Liver (tissue), 9 donors: Measurements from ENCODE around the gene NECTIN1. TPM values are rescaled to one million over a fixed set of nuclear protein-coding genes. Genes with fewer than 3 reads are reported as not detected.

Experiments
- DNase-seq: peaks from one replicate; pipeline ENCODE4 v3.0.0-alpha.2; 2017; ENCODE audit warnings: low spot score
- H3K27ac ChIP-seq, 2 donors: one replicate each; pipeline ENCODE4 v1.7.0; 2013; ENCODE audit warnings: inconsistent platforms in 2 of 2, low read length in 2 of 2, control low read depth in 1 of 2, low read depth in 1 of 2, mild to moderate bottlenecking in 1 of 2
- H3K27me3 ChIP-seq, 4 donors: one replicate each; pipeline versions ENCODE4 v1.6.1 to v1.7.0; 2013; ENCODE audit warnings: low read length in 3 of 4, inconsistent platforms in 1 of 4, mild to moderate bottlenecking in 1 of 4, moderate library complexity in 1 of 4; ENCODE audit not compliant: control insufficient read depth in 4 of 4, insufficient read depth in 4 of 4
- H3K36me3 ChIP-seq, 4 donors: one replicate each; pipeline versions ENCODE4 v1.6.1 to v1.7.0; 2013; ENCODE audit warnings: low read length in 3 of 4, mild to moderate bottlenecking in 3 of 4, low read depth in 1 of 4, moderate library complexity in 1 of 4; ENCODE audit not compliant: control insufficient read depth in 4 of 4, insufficient read depth in 3 of 4
- H3K4me1 ChIP-seq, 4 donors: one replicate each; pipeline versions ENCODE4 v1.6.1 to v1.7.0; 2013; ENCODE audit warnings: low read length in 3 of 4, mild to moderate bottlenecking in 3 of 4, moderate library complexity in 1 of 4; ENCODE audit not compliant: control insufficient read depth in 4 of 4, insufficient read depth in 4 of 4
- H3K4me3 ChIP-seq, 3 donors: one replicate each; pipeline versions ENCODE4 v1.6.1 to v1.7.0; 2013; ENCODE audit warnings: low read length in 3 of 3, control low read depth in 1 of 3, low read depth in 1 of 3, mild to moderate bottlenecking in 1 of 3
- H3K9ac ChIP-seq, 2 donors: one replicate each; pipeline ENCODE4 v1.7.0; 2013; ENCODE audit warnings: low read length in 2 of 2, mild to moderate bottlenecking in 2 of 2, moderate library complexity in 2 of 2, control low read depth in 1 of 2, low read depth in 1 of 2
- H3K9me3 ChIP-seq, 4 donors: one replicate each; pipeline versions ENCODE4 v1.6.1 to v1.7.0; 2013; ENCODE audit warnings: low read length in 3 of 4; ENCODE audit not compliant: control insufficient read depth in 4 of 4
- EGR1 ChIP-seq, 2 donors: IDR thresholded peaks; 2 replicates each; pipeline ENCODE4 v1.6.1; 2016 to 2018; ENCODE audit warnings: antibody characterized with exemption in 2 of 2, low read depth in 2 of 2
- FOXA1 ChIP-seq: IDR thresholded peaks from 2 replicates; pipeline ENCODE4 v1.6.1; 2016; ENCODE audit warnings: antibody characterized with exemption
- FOXA2 ChIP-seq: IDR thresholded peaks from 2 replicates; pipeline ENCODE4 v1.6.1; 2016; ENCODE audit warnings: antibody characterized with exemption
- GABPA ChIP-seq, 2 donors: IDR thresholded peaks in 1 of 2; conservative IDR thresholded peaks in 1 of 2; 2 replicates each; pipeline ENCODE4 v1.6.1; 2016; ENCODE audit warnings: antibody characterized with exemption in 2 of 2, mild to moderate bottlenecking in 1 of 2, moderate library complexity in 1 of 2
- HNF4A ChIP-seq, 2 donors: conservative IDR thresholded peaks; 2 replicates each; pipeline ENCODE4 v1.6.1; 2016; ENCODE audit warnings: antibody characterized with exemption in 2 of 2, mild to moderate bottlenecking in 2 of 2
- JUND ChIP-seq, 2 donors: IDR thresholded peaks; 2 replicates each; pipeline ENCODE4 v1.6.1; 2016; ENCODE audit warnings: antibody characterized with exemption in 2 of 2
- NR2F2 ChIP-seq: IDR thresholded peaks from 2 replicates; pipeline ENCODE4 v1.6.1; 2016; ENCODE audit warnings: antibody characterized with exemption
- RXRA ChIP-seq, 2 donors: IDR thresholded peaks; 2 replicates each; pipeline ENCODE4 v1.6.1; 2017 to 2018; ENCODE audit warnings: antibody characterized with exemption in 2 of 2, mild to moderate bottlenecking in 1 of 2
- SP1 ChIP-seq: IDR thresholded peaks from 2 replicates; pipeline ENCODE4 v1.6.1; 2018; ENCODE audit warnings: antibody characterized with exemption, mild to moderate bottlenecking
- TAF1 ChIP-seq: conservative IDR thresholded peaks from 2 replicates; pipeline ENCODE4 v1.6.1; 2016; ENCODE audit warnings: antibody characterized with exemption, mild to moderate bottlenecking
- YY1 ChIP-seq: IDR thresholded peaks from 2 replicates; pipeline ENCODE4 v1.6.1; 2016; ENCODE audit warnings: antibody characterized with exemption, mild to moderate bottlenecking
- WGBS: extraction: QIAGEN DNeasy Blood & Tissue Kit; methylation state at CpG from one replicate; pipeline ENCODE4 v1.1.7; 2013; 5-methylcytosine and 5-hydroxymethylcytosine counted together
- polyA plus RNA-seq, 2 donors: library from polyadenylated mRNA; stranded (reverse) in 1 of 2; unstranded in 1 of 2; fragments of 200-250 nt in 1 of 2; fragments of >200 nt in 1 of 2; fragmentation: Nextera tagmentation in 1 of 2; extraction: Ambion mirVana in 1 of 2; gene quantifications; one replicate each; pipeline versions ENCODE4 v1.2.1 to v1.2.3, GENCODE V29; 2013 to 2015
- total RNA-seq, 2 donors: library from RNA; depleted of rRNA; stranded (reverse); fragments of >200 nt; gene quantifications; one replicate each; pipeline ENCODE4 v1.2.3, GENCODE V29; 2014
- TF ChIP-seq, protein P1 (sequence below): IDR thresholded peaks from 2 replicates; pipeline ENCODE4 v1.6.1; 2016; ENCODE audit warnings: antibody characterized with exemption
- TF ChIP-seq, protein P2 (sequence below): IDR thresholded peaks from 2 replicates; pipeline ENCODE4 v1.6.1; 2016; ENCODE audit warnings: antibody characterized with exemption
- TF ChIP-seq, protein P3 (sequence below): IDR thresholded peaks from 2 replicates; pipeline ENCODE4 v1.6.1; 2016; ENCODE audit warnings: antibody characterized with exemption
- TF ChIP-seq, protein P4 (sequence below): fragments of 150-350 bp; IDR thresholded peaks from 2 replicates; pipeline ENCODE4 v1.5.1; 2017; ENCODE audit warnings: improper control_type of control experiment, low read depth, low read length; ENCODE audit not compliant: missing input control
- TF ChIP-seq, protein P5 (sequence below): IDR thresholded peaks from 2 replicates; pipeline ENCODE4 v1.6.1; 2016; ENCODE audit warnings: antibody characterized with exemption, mild to moderate bottlenecking
- donor health status: healthy.
- donor health status: healthy.
- donor health status: healthy.
- donor health status: healthy.
- donor health status: healthy.

NECTIN1 gene
- total and polyA plus RNA-seq, 4 donors = 0.69 to 7.7 (median 5.0) TPM

DNA sequence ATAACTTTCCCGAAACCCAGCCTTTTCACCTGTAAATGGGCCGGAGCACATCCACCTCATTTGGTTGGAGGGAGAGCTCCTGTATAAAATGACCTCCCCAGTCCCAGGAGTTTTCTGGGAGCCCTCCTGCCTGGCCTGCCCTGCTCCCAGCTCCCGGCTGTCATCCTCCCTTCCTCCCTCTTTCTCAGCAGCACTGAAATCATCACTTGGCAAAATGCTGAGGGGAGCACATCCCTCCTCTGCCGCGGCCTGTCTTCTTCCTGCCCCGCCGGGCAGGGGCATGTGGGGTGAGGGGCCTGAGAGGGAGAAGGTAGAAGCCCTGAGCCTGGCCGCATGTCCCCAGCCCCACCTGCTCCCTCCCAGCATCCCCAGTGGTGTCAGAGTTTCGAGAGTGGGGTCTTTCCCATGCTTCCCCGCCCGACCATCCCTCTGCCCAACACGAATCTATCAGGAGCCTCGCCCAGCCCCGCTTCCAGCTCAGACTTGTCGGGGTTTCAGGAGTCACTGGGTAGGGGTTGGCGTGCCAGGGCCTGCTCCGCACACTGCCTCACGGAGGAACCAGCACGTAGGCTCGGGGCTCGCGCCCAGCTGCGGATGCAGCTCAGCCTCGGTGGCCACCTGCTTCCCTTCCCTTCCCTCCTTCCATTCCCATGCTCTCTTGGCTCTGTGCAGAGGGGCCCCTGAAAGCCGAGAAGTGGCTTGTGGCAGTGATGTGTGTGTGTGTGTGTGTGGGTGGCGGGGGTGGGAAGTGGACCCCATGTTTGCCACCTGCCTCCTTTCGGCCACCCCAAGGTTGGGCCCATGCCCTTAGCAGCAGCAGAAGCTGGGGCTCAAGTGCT lies 37.1 kb downstream of the NECTIN1 start:
- no peaks in the 10 kb centered on the region for H3K27me3 ChIP-seq
- H3K4me3 ChIP-seq = no peak overlapping the region
- no peaks in the 10 kb centered on the region for H3K36me3 ChIP-seq
- TF ChIP-seq TAF1 (no peak), NR2F2 (no peak), HNF4A (conservative IDR thresholded peaks at IDR 0.05) (no peak), RXRA (IDR thresholded peaks at IDR 0.05) (no peak), JUND (IDR thresholded peaks at IDR 0.05) (no peak), YY1 (no peak), SP1 (no peak), EGR1 (IDR thresholded peaks at IDR 0.05; ENCODE audit: low read depth in 2 of 2) (no peak), FOXA1 (no peak)
- TF ChIP-seq, protein P1, sequence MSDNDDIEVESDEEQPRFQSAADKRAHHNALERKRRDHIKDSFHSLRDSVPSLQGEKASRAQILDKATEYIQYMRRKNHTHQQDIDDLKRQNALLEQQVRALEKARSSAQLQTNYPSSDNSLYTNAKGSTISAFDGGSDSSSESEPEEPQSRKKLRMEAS = no peak
- H3K4me1 ChIP-seq = peaks cover 6 to 19% (median 14%) of the 10 kb centered on the region in 4 donors
- no peak for DNase-seq
- H3K9ac ChIP-seq = no peak overlapping the region
- H3K9me3 ChIP-seq = no peaks in the 10 kb centered on the region
- 92% methylated on average over 27 of the region's 27 CpGs for WGBS
- no peak overlapping the region for H3K27ac ChIP-seq

DNA sequence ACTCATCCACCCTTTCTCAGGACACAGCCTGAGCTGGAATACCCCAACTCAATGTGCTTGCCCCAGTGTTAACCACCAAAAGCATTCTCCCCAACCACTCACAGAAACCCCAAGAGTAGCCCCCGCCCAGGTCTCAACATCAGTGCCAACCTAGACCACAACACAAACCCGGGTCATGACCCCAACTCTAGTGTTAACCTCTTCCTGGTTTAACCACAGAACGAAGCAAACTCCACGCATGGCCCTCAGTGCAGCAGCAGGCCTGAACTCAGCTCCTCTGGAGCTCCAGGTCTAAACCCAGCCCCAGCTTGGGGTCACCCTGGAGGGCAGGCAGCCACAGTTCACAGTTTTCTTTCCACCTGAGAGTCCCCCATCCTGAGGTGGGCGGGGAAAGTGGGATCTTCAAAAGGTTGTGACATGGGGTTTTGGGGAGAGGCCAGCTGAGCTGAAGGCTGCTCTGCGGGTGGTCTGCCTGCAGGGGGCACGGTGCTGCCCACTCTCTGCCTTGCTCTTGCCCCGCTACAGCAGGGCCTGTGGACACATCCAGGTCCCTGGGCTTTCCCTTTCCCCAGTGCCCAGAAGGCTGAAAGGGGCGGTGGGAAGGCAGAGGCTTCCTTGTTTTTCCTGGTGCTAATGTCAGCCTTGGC lies 37.9 kb downstream of the NECTIN1 start:
- TF ChIP-seq, protein P1 = no peak
- TF ChIP-seq EGR1 (IDR thresholded peaks at IDR 0.05; ENCODE audit: low read depth in 2 of 2) (no peak), TAF1 (no peak), GABPA (IDR thresholded peaks at IDR 0.05 in 1 of 2, conservative IDR thresholded peaks at IDR 0.05 in 1 of 2) (no peak), FOXA2 (no peak), NR2F2 (no peak), HNF4A (conservative IDR thresholded peaks at IDR 0.05) (no peak), JUND (IDR thresholded peaks at IDR 0.05) (no peak), YY1 (no peak)
- TF ChIP-seq, protein P2, sequence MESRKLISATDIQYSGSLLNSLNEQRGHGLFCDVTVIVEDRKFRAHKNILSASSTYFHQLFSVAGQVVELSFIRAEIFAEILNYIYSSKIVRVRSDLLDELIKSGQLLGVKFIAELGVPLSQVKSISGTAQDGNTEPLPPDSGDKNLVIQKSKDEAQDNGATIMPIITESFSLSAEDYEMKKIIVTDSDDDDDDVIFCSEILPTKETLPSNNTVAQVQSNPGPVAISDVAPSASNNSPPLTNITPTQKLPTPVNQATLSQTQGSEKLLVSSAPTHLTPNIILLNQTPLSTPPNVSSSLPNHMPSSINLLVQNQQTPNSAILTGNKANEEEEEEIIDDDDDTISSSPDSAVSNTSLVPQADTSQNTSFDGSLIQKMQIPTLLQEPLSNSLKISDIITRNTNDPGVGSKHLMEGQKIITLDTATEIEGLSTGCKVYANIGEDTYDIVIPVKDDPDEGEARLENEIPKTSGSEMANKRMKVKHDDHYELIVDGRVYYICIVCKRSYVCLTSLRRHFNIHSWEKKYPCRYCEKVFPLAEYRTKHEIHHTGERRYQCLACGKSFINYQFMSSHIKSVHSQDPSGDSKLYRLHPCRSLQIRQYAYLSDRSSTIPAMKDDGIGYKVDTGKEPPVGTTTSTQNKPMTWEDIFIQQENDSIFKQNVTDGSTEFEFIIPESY = no peak
- TF ChIP-seq, protein P3, sequence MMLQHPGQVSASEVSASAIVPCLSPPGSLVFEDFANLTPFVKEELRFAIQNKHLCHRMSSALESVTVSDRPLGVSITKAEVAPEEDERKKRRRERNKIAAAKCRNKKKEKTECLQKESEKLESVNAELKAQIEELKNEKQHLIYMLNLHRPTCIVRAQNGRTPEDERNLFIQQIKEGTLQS = no peak
- TF ChIP-seq, protein P4, sequence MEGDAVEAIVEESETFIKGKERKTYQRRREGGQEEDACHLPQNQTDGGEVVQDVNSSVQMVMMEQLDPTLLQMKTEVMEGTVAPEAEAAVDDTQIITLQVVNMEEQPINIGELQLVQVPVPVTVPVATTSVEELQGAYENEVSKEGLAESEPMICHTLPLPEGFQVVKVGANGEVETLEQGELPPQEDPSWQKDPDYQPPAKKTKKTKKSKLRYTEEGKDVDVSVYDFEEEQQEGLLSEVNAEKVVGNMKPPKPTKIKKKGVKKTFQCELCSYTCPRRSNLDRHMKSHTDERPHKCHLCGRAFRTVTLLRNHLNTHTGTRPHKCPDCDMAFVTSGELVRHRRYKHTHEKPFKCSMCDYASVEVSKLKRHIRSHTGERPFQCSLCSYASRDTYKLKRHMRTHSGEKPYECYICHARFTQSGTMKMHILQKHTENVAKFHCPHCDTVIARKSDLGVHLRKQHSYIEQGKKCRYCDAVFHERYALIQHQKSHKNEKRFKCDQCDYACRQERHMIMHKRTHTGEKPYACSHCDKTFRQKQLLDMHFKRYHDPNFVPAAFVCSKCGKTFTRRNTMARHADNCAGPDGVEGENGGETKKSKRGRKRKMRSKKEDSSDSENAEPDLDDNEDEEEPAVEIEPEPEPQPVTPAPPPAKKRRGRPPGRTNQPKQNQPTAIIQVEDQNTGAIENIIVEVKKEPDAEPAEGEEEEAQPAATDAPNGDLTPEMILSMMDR = no peak
- TF ChIP-seq, protein P5, sequence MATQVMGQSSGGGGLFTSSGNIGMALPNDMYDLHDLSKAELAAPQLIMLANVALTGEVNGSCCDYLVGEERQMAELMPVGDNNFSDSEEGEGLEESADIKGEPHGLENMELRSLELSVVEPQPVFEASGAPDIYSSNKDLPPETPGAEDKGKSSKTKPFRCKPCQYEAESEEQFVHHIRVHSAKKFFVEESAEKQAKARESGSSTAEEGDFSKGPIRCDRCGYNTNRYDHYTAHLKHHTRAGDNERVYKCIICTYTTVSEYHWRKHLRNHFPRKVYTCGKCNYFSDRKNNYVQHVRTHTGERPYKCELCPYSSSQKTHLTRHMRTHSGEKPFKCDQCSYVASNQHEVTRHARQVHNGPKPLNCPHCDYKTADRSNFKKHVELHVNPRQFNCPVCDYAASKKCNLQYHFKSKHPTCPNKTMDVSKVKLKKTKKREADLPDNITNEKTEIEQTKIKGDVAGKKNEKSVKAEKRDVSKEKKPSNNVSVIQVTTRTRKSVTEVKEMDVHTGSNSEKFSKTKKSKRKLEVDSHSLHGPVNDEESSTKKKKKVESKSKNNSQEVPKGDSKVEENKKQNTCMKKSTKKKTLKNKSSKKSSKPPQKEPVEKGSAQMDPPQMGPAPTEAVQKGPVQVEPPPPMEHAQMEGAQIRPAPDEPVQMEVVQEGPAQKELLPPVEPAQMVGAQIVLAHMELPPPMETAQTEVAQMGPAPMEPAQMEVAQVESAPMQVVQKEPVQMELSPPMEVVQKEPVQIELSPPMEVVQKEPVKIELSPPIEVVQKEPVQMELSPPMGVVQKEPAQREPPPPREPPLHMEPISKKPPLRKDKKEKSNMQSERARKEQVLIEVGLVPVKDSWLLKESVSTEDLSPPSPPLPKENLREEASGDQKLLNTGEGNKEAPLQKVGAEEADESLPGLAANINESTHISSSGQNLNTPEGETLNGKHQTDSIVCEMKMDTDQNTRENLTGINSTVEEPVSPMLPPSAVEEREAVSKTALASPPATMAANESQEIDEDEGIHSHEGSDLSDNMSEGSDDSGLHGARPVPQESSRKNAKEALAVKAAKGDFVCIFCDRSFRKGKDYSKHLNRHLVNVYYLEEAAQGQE = no peak
- 82% methylated on average over 9 of the region's 9 CpGs for WGBS
- H3K4me3 ChIP-seq = no peak overlapping the region
- H3K9ac ChIP-seq = no peak overlapping the region
- no peaks in the 10 kb centered on the region for H3K27me3 ChIP-seq
- H3K4me1 ChIP-seq = peaks cover 6 to 22% (median 14%) of the 10 kb centered on the region in 4 donors
- H3K36me3 ChIP-seq = no peaks in the 10 kb centered on the region
- DNase-seq = no peak
- H3K27ac ChIP-seq = no peak overlapping the region
- H3K9me3 ChIP-seq = no peaks in the 10 kb centered on the region
